Measurements from ENCODE around the gene HLA-DMA. TPM values are rescaled to one million over a fixed set of nuclear protein-coding genes. Genes with fewer than 3 reads are reported as not detected.

Gene HLA-DMA
- total and polyA plus RNA-seq, 7 donors, result 16.3 to 131 (median 22.2) TPM

GRCh38 chr6:32962213-32962826 lies 9.4 kb upstream of the HLA-DMA start:
- no peak for TF ChIP-seq POLR2A (IDR thresholded peaks at IDR 0.05)
- intact Hi-C loops (cut with DNase I), result no loop called here
- WGBS, 2 donors, result 55 to 82% methylated on average over 1 of the region's 1 CpG
- Histone ChIP-seq H3K27me3 (no peaks in the 10 kb centered on the region), H3K36me3 (no peaks in the 10 kb centered on the region), H3K4me3 (no peak overlapping the region), H3K4me1 (peaks cover 0 to 23% (median 14%) of the 10 kb centered on the region in 4 donors), H3K27ac (no peak overlapping the region), H3K9me3 (no peaks in the 10 kb centered on the region)
- DNase-seq, result no peak

- no peaks in the 10 kb centered on the region for H3K27me3 ChIP-seq
- WGBS, 2 donors, result 55 to 90% methylated on average over 5 of the region's 5 CpGs
- no peak overlapping the region for H3K27ac ChIP-seq
- H3K9me3 ChIP-seq, result no peaks in the 10 kb centered on the region
- DNase-seq, result no peak
- intact Hi-C loops (cut with DNase I), result no loop called here
- H3K4me1 ChIP-seq, result peaks cover 0 to 6% (median 0%) of the 10 kb centered on the region in 4 donors
- H3K36me3 ChIP-seq, result no peaks in the 10 kb centered on the region
- H3K4me3 ChIP-seq, result no peak overlapping the region
- TF ChIP-seq POLR2A (IDR thresholded peaks at IDR 0.05), result no peak
- no peak for TF ChIP-seq EP300 (IDR thresholded peaks at IDR 0.05)
- TF ChIP-seq POLR2AphosphoS5 (IDR thresholded peaks at IDR 0.05), result no peak
- no peak for TF ChIP-seq CTCF (IDR thresholded peaks at IDR 0.05)
Observed at GRCh38 chr6:32960563-32960962, 7.7 kb upstream of the HLA-DMA start.

- no peaks in the 10 kb centered on the region for H3K9me3 ChIP-seq
- WGBS, 2 donors, result 76 to 87% methylated on average over 2 of the region's 2 CpGs
- no peak overlapping the region for H3K4me3 ChIP-seq
- H3K27me3 ChIP-seq, result no peaks in the 10 kb centered on the region
- TF ChIP-seq POLR2AphosphoS5 (IDR thresholded peaks at IDR 0.05) (no peak), CTCF (IDR thresholded peaks at IDR 0.05) (no peak), EP300 (IDR thresholded peaks at IDR 0.05) (no peak), POLR2A (IDR thresholded peaks at IDR 0.05) (no peak)
- intact Hi-C loops (cut with DNase I), result no loop called here
- H3K27ac ChIP-seq, result no peak overlapping the region
- DNase-seq, result no peak
- peaks cover 0 to 12% (median 4%) of the 10 kb centered on the region in 4 donors for H3K4me1 ChIP-seq
- no peaks in the 10 kb centered on the region for H3K36me3 ChIP-seq
Observed at GRCh38 chr6:32956176-32956575, 3.3 kb upstream of the HLA-DMA start.

GRCh38 chr6:32954986-32955802 lies 2.3 kb upstream of the HLA-DMA start:
- intact Hi-C loops (cut with DNase I), result no loop called here
- Histone ChIP-seq H3K27ac (no peak overlapping the region), H3K4me1 (peaks cover 0 to 12% (median 4%) of the 10 kb centered on the region in 4 donors), H3K4me3 (no peak overlapping the region), H3K9me3 (no peaks in the 10 kb centered on the region), H3K36me3 (no peaks in the 10 kb centered on the region), H3K27me3 (no peaks in the 10 kb centered on the region)
- DNase-seq, result no peak
- peak in 1 of 4 experiments; percentile 13 for TF ChIP-seq CTCF (IDR thresholded peaks at IDR 0.05)
- TF ChIP-seq EP300 (IDR thresholded peaks at IDR 0.05), result no peak
- 12 to 30% methylated on average over 3 of the region's 3 CpGs for WGBS, 2 donors

GRCh38 chr6:32954267-32954666 lies 1.4 kb upstream of the HLA-DMA start:
- 88 to 91% methylated on average over 4 of the region's 4 CpGs for WGBS, 2 donors
- intact Hi-C loops (cut with DNase I), result no loop called here
- Histone ChIP-seq H3K27me3 (no peaks in the 10 kb centered on the region), H3K36me3 (no peaks in the 10 kb centered on the region), H3K9me3 (no peaks in the 10 kb centered on the region), H3K27ac (no peak overlapping the region), H3K4me1 (peaks cover 0 to 12% (median 4%) of the 10 kb centered on the region in 4 donors), H3K4me3 (no peak overlapping the region)
- no peak for DNase-seq
- TF ChIP-seq POLR2AphosphoS5 (IDR thresholded peaks at IDR 0.05), result no peak
- TF ChIP-seq POLR2A (IDR thresholded peaks at IDR 0.05), result no peak

Data from sigmoid colon (tissue), 7 donors.